ENCODE results near the gene FABP2. TPM values are rescaled to one million over a fixed set of nuclear protein-coding genes. Genes with fewer than 3 reads are reported as not detected.
A peak's percentile ranks its signal among the peaks of the same experiment; 100 is the strongest.

FABP2 gene
- total RNA-seq, 1 experiment from 2014 or later: not detected

GRCh38 chr4:119290598-119290997 lies 31.3 kb downstream of the FABP2 start:
- no peak overlapping the region for H3K4me2 ChIP-seq (ENCODE audit: low read length)
- H4K20me1 ChIP-seq (ENCODE audit: low read length): no peaks in the 10 kb centered on the region
- H3K4me1 ChIP-seq (ENCODE audit: insufficient read depth, low read length): no peaks in the 10 kb centered on the region
- BruUV-seq (replicated peaks): no TSS peak
- H3K79me2 ChIP-seq (ENCODE audit: low read length): no peaks in the 10 kb centered on the region
- H2AFZ ChIP-seq (ENCODE audit: low read length): no peak overlapping the region
- intact Hi-C loops (cut with micrococcal nuclease): no loop called here
- H3K9ac ChIP-seq (ENCODE audit: low read length): no peak overlapping the region
- ATAC-seq (no peak), DNase-seq (no peak)
- no peak for TF ChIP-seq CTCF (conservative IDR thresholded peaks at IDR 0.05; ENCODE audit: low read depth, low read length)
- TF ChIP-seq EZH2 (IDR thresholded peaks at IDR 0.05; ENCODE audit: low read length, unreplicated experiment): no peak
- TF ChIP-seq EZH2phosphoT487 (IDR thresholded peaks at IDR 0.05; ENCODE audit: borderline replicate concordance, low read length): no peak
- no peaks in the 10 kb centered on the region for H3K9me2 ChIP-seq (replicated peaks; ENCODE audit: low read length)
- H3K36me3 ChIP-seq (ENCODE audit: low read depth, low read length): peaks cover 2% of the 10 kb centered on the region; the same call in 1 of the 2 replicates
- H3K9me3 ChIP-seq (ENCODE audit: low read length): no peaks in the 10 kb centered on the region
- H3K27ac ChIP-seq (ENCODE audit: low read length): no peak overlapping the region
- CTCF ChIA-PET: no interaction called here
- no peaks in the 10 kb centered on the region for H3F3A ChIP-seq (ENCODE audit: low read length, unreplicated experiment)
- no peak overlapping the region for H3K4me3 ChIP-seq (ENCODE audit: low read length)
- POLR2A ChIA-PET (ENCODE audit: unreplicated experiment): no interaction called here
- no peaks in the 10 kb centered on the region for H3K27me3 ChIP-seq (ENCODE audit: low read length)

GRCh38 chr4:119289313-119289712 lies 32.6 kb downstream of the FABP2 start:
- H4K20me1 ChIP-seq (ENCODE audit: low read length): no peaks in the 10 kb centered on the region
- H3K4me3 ChIP-seq (ENCODE audit: low read length): no peak overlapping the region
- no peaks in the 10 kb centered on the region for H3K9me3 ChIP-seq (ENCODE audit: low read length)
- CTCF ChIA-PET: no interaction called here
- H3F3A ChIP-seq (ENCODE audit: low read length, unreplicated experiment): no peaks in the 10 kb centered on the region
- no peak overlapping the region for H3K27ac ChIP-seq (ENCODE audit: low read length)
- intact Hi-C loops (cut with micrococcal nuclease): loop anchor here (5.0 kb wide), 2 partner anchors 77 to 247 kb away; partner anchors contain the start of gene USP53
- POLR2A ChIA-PET (ENCODE audit: unreplicated experiment): no interaction called here
- peaks cover 2% of the 10 kb centered on the region; the same call in 1 of the 2 replicates for H3K36me3 ChIP-seq (ENCODE audit: low read depth, low read length)
- H3K9ac ChIP-seq (ENCODE audit: low read length): no peak overlapping the region
- no peaks in the 10 kb centered on the region for H3K9me2 ChIP-seq (replicated peaks; ENCODE audit: low read length)
- no peak for TF ChIP-seq EZH2 (IDR thresholded peaks at IDR 0.05; ENCODE audit: low read length, unreplicated experiment)
- no peak for TF ChIP-seq EZH2phosphoT487 (IDR thresholded peaks at IDR 0.05; ENCODE audit: borderline replicate concordance, low read length)
- TF ChIP-seq CTCF (conservative IDR thresholded peaks at IDR 0.05; ENCODE audit: low read depth, low read length): no peak
- ATAC-seq (no peak), DNase-seq (no peak)
- no peak overlapping the region for H2AFZ ChIP-seq (ENCODE audit: low read length)
- H3K4me2 ChIP-seq (ENCODE audit: low read length): no peak overlapping the region
- H3K4me1 ChIP-seq (ENCODE audit: insufficient read depth, low read length): 0 out of 2 replicates have a peak, but pooled peaks cover 7% of the 10 kb centered on the region
- no peaks in the 10 kb centered on the region for H3K27me3 ChIP-seq (ENCODE audit: low read length)
- no peaks in the 10 kb centered on the region for H3K79me2 ChIP-seq (ENCODE audit: low read length)
- no TSS peak for BruUV-seq (replicated peaks)

DNA sequence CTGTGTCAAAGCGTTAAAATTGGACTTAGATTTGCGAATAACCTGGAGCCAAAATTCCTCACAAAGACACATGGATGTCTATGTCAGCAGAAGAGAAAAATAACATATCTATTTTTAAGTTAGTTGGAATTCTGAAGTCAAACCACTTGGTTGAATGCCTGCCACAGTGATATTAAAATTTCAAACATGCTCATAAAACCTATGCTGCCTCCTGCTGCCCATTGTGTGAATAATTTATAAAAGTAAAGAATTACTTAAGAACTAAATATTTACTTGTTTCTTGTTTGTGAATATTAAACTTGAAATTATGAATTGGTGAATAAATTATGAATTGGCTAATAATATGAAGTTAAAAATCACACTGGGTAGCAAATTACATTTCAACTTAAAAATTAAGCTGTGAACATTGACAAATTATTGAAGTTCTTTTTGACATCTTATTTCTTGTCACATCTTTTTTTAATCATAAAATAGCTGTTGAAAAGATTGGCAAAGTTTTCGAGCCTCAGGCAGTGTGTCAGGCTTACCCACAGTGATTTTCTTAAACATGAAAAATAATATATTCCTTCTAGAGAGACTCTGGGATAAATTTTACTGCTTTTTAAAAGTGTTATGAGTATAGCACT lies 35.4 kb downstream of the FABP2 start:
- intact Hi-C loops (cut with micrococcal nuclease): loop anchor here (1.0 to 5.0 kb wide), 4 partner anchors 74 to 304 kb away; partner anchors contain the start of gene USP53
- ATAC-seq (no peak), DNase-seq (peak; percentile 62)
- Histone ChIP-seq H3K9ac (ENCODE audit: low read length) (no peak overlapping the region), H3K27me3 (ENCODE audit: low read length) (no peaks in the 10 kb centered on the region), H3K79me2 (ENCODE audit: low read length) (no peaks in the 10 kb centered on the region), H3K9me3 (ENCODE audit: low read length) (no peaks in the 10 kb centered on the region), H3K9me2 (replicated peaks; ENCODE audit: low read length) (no peaks in the 10 kb centered on the region), H3K27ac (ENCODE audit: low read length) (no peak overlapping the region), H4K20me1 (ENCODE audit: low read length) (no peaks in the 10 kb centered on the region), H2AFZ (ENCODE audit: low read length) (no peak overlapping the region), H3F3A (ENCODE audit: low read length, unreplicated experiment) (no peaks in the 10 kb centered on the region), H3K4me1 (ENCODE audit: insufficient read depth, low read length) (0 out of 2 replicates have a peak, but pooled peaks cover 7% of the 10 kb centered on the region), H3K4me3 (ENCODE audit: low read length) (no peak overlapping the region), H3K36me3 (ENCODE audit: low read depth, low read length) (no peaks in the 10 kb centered on the region), H3K4me2 (ENCODE audit: low read length) (no peak overlapping the region)
- ChIA-PET POLR2A (ENCODE audit: unreplicated experiment) (no interaction called here), CTCF (no interaction called here)
- no TSS peak for BruUV-seq (replicated peaks)
- TF ChIP-seq EZH2 (IDR thresholded peaks at IDR 0.05; ENCODE audit: low read length, unreplicated experiment) (no peak), CTCF (conservative IDR thresholded peaks at IDR 0.05; ENCODE audit: low read depth, low read length) (peak; percentile 65), EZH2phosphoT487 (IDR thresholded peaks at IDR 0.05; ENCODE audit: borderline replicate concordance, low read length) (no peak)
